SU-DHL-6 (cell line): Measurements from ENCODE around the gene GREB1L.

Experiments used
- CTCF ChIP-seq: fragments of 200-600 bp; sonication (generic); IDR thresholded peaks from one replicate; pipeline ENCODE4 v1.5.1; 2017; ENCODE audit warnings: antibody characterized with exemption, mild to moderate bottlenecking, low read length, moderate library complexity; ENCODE audit not compliant: insufficient read depth, poor library complexity, severe bottlenecking
- EZH2phosphoT487 ChIP-seq: fragments of 200-600 bp; sonication (generic), shearing (Covaris generic); conservative IDR thresholded peaks from 2 replicates; pipeline ENCODE4 v1.6.1; 2018; ENCODE audit warnings: mild to moderate bottlenecking, antibody characterized with exemption, low read length, moderate library complexity, mixed read lengths

GRCh38 chr18:21450503-21450902, 208.5 kb downstream of the GREB1L start:
- no peak for TF ChIP-seq CTCF
- TF ChIP-seq EZH2phosphoT487, result no peak
